Left cardiac atrium (tissue), 4 donors: ENCODE results near the gene PPP4C. TPM values are rescaled to one million over a fixed set of nuclear protein-coding genes. Genes with fewer than 3 reads are reported as not detected.
A peak's percentile ranks its signal among the peaks of the same experiment; 100 is the strongest.
"Not testable (repeated sequence)": the region's sequence is repeated elsewhere in the genome, so short reads cannot be mapped to it uniquely, and the experiment has no call there.

Experiments
- ATAC-seq, 2 donors: fragments of 200-7000 bp; cut with Tn5 transposase; one replicate each; pipeline ENCODE4 v1.9.1; 2020; ENCODE audit warnings: mild to moderate bottlenecking in 2 of 2, moderate library complexity in 2 of 2
- DNase-seq: peaks from one replicate; pipeline ENCODE4 v3.0.0-alpha.2; 2020
- intact Hi-C, 2 donors: fragments of 100-400 bp; cut with DNase I; formaldehyde crosslinking; loops; one replicate each; pipeline versions ENCODE4 v1.14.1 to v1.15.1; 2022 to 2023
- long read RNA-seq: library from polyadenylated mRNA; unstranded; transcript quantifications from one replicate; pipeline ENCODE4 v2.0.0, GENCODE V29; 2021
- total RNA-seq, 2 donors: library from RNA; stranded (reverse); fragmentation: NEBNext Ultra II Directional; extraction: Animal tissue kit (Norgen Biotek cat#: 25700); gene quantifications; one replicate each; pipeline ENCODE4 v1.2.1, GENCODE V29; 2021
- donor health status: DM: no; HTN: yes; CAD: no.
- donor health status: DM: no; HTN: yes; CAD: no; lungs with severe emphysema.
- donor health status: DM: yes; HTN: yes; CAD: no.
- donor health status: Dilated cardiomyopathy.

The PPP4C gene
- 10 to 100 TPM; 34.2 to 41.1 TPM for total RNA-seq
- long read RNA-seq, transcript PPP4C-201 (9 exons, 1,407 nt), result major isoform, 20 of 42 reads
- long read RNA-seq, partial matches to known transcripts, result 2 of 42 reads
- long read RNA-seq, other reads (novel, unspliced or antisense), result 16 of 42 reads

- intact Hi-C loops, result no loop called here
These were observed at the start of gene PPP4C for GRCh38 chr16:30075503-30076275. Gene PPP4C (plus strand): TSS chr16:30075994. CDS start chr16:30076378, 384 bp downstream.

GRCh38 chr16:30026449-30026848, 49.3 kb upstream of the PPP4C start:
- intact Hi-C loops, result loop anchor here in 1 of 2 donors (10.0 kb wide), 1 partner anchor 322 kb away; no protein-coding TSS in a partner anchor
- DNase-seq, result no peak

More at GRCh38 chr16:30075503-30076275, at the start of gene PPP4C:
- DNase-seq (peak; percentile 94), ATAC-seq (peak; percentile 96 to 97)

GRCh38 chr16:30027588-30028437, 48.0 kb upstream of the PPP4C start:
- no peak for ATAC-seq
- no peak for DNase-seq
- intact Hi-C loops, result loop anchor here in 1 of 2 donors (10.0 kb wide), 1 partner anchor 323 kb away; no protein-coding TSS in a partner anchor

More at GRCh38 chr16:30026449-30026848, 49.3 kb upstream of the PPP4C start:
- ATAC-seq, result no peak

- ATAC-seq (peak; percentile 26 to 60), DNase-seq (no peak)
- intact Hi-C loops, result loop anchor here in 1 of 2 donors (10.0 kb wide), 1 partner anchor 324 kb away; no protein-coding TSS in a partner anchor
These were observed 47.2 kb upstream of the PPP4C start for GRCh38 chr16:30028438-30029076.

- no peak for ATAC-seq
- no peak for DNase-seq
- intact Hi-C loops, result no loop called here
These were observed 45.6 kb upstream of the PPP4C start for GRCh38 chr16:30030011-30030685.

GRCh38 chr16:30030841-30031413, 44.9 kb upstream of the PPP4C start, which contains the start of gene TLCD3B:
Gene TLCD3B (minus strand): TSS chr16:30031271. CDS start chr16:30030527, 744 bp downstream.
- DNase-seq (no peak), ATAC-seq (peak in 1 of 2 donors; percentile 10)
- intact Hi-C loops, result no loop called here

GRCh38 chr16:30031477-30031918, 44.3 kb upstream of the PPP4C start:
- no peak for DNase-seq
- ATAC-seq, result no peak
- intact Hi-C loops, result no loop called here

- intact Hi-C loops, result no loop called here
- ATAC-seq, result peak; percentile 29 to 32
- peak; percentile 41 for DNase-seq
These were observed 43.5 kb upstream of the PPP4C start for GRCh38 chr16:30032083-30032819.

- DNase-seq (no peak), ATAC-seq (no peak)
- intact Hi-C loops, result no loop called here
These were observed 42.5 kb upstream of the PPP4C start for GRCh38 chr16:30033270-30033669.

GRCh38 chr16:30040221-30040620, 35.6 kb upstream of the PPP4C start:
- DNase-seq (no peak), ATAC-seq (no peak)
- intact Hi-C loops, result loop anchor here in 1 of 2 donors (10.0 kb wide), 1 partner anchor 55 kb away; the partner anchor contains the start of genes TBX6 and YPEL3

GRCh38 chr16:30040690-30041089, 35.1 kb upstream of the PPP4C start:
- not testable (repeated sequence) for ATAC-seq, DNase-seq
- intact Hi-C loops, result loop anchor here in 1 of 2 donors (10.0 kb wide), 1 partner anchor 54 kb away; the partner anchor contains the start of genes TBX6 and YPEL3

- DNase-seq, result no peak
- intact Hi-C loops, result loop anchor here in 1 of 2 donors (10.0 kb wide), 1 partner anchor 53 kb away; the partner anchor contains the start of genes TBX6 and YPEL3
- no peak for ATAC-seq
These were observed 34.0 kb upstream of the PPP4C start for GRCh38 chr16:30041841-30042240.

GRCh38 chr16:30046178-30046577, 29.6 kb upstream of the PPP4C start:
- no peak for ATAC-seq
- intact Hi-C loops, result loop anchor here in 1 of 2 donors (10.0 kb wide), 1 partner anchor 49 kb away; the partner anchor contains the start of genes TBX6 and YPEL3
- no peak for DNase-seq

GRCh38 chr16:30046588-30046987, 29.2 kb upstream of the PPP4C start:
- no peak for ATAC-seq
- intact Hi-C loops, result loop anchor here in 1 of 2 donors (10.0 kb wide), 1 partner anchor 48 kb away; the partner anchor contains the start of genes TBX6 and YPEL3

GRCh38 chr16:30049871-30050270, 25.9 kb upstream of the PPP4C start:
- DNase-seq (no peak), ATAC-seq (no peak)
- intact Hi-C loops, result loop anchor here in 1 of 2 donors (10.0 kb wide), 1 partner anchor 45 kb away; the partner anchor contains the start of genes TBX6 and YPEL3

More at GRCh38 chr16:30046588-30046987, 29.2 kb upstream of the PPP4C start:
- no peak for DNase-seq

GRCh38 chr16:30051518-30051917, 24.3 kb upstream of the PPP4C start:
- intact Hi-C loops, result no loop called here
- DNase-seq (no peak), ATAC-seq (no peak)
